A673 (cell line): ENCODE measurements around the gene ADI1.

Experiments
- EZH2 ChIP-seq: fragments of 200-600 bp; sonication (generic); IDR thresholded peaks from 2 replicates; pipeline ENCODE4 v1.6.1; 2017; ENCODE audit warnings: borderline replicate concordance, low read depth, mild to moderate bottlenecking, mixed read lengths, antibody characterized with exemption, low read length; ENCODE audit not compliant: poor library complexity, severe bottlenecking
- TF ChIP-seq, protein P1 (sequence below): fragments of 300-800, 200-600 bp; sonication (generic); conservative IDR thresholded peaks from 2 replicates; pipeline ENCODE4 v1.5.1; 2017; ENCODE audit warnings: low read depth, mild to moderate bottlenecking, antibody characterized with exemption, low read length, moderate library complexity, mixed read lengths

DNA sequence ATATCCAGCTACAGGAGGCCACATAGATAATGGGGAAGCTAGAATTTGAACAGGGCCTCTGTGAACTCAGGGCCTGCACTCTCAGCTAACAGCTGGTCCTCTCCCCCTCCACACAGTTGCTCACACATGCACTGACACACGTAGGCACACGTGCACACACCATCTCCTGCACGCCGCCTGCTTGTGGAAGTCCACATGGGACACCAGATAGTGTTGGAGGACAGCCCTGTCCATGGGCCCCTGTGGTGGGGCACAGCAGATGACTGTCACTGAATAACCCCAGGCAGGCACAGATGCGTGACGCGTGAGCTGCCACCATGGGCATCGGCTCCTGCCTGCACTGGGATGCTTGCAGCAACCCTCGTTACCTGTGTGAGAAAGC, 52.9 kb downstream of the ADI1 start:
- TF ChIP-seq, protein P1, sequence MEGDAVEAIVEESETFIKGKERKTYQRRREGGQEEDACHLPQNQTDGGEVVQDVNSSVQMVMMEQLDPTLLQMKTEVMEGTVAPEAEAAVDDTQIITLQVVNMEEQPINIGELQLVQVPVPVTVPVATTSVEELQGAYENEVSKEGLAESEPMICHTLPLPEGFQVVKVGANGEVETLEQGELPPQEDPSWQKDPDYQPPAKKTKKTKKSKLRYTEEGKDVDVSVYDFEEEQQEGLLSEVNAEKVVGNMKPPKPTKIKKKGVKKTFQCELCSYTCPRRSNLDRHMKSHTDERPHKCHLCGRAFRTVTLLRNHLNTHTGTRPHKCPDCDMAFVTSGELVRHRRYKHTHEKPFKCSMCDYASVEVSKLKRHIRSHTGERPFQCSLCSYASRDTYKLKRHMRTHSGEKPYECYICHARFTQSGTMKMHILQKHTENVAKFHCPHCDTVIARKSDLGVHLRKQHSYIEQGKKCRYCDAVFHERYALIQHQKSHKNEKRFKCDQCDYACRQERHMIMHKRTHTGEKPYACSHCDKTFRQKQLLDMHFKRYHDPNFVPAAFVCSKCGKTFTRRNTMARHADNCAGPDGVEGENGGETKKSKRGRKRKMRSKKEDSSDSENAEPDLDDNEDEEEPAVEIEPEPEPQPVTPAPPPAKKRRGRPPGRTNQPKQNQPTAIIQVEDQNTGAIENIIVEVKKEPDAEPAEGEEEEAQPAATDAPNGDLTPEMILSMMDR = no peak
- TF ChIP-seq EZH2 = no peak
